GM18520 (cell line): ENCODE data around the gene ARF6.

Source experiments
- ATAC-seq: cut with Tn5 transposase; IDR thresholded peaks from one replicate; pipeline ENCODE4 v1.9.1; 2021; ENCODE audit not compliant: unreplicated experiment

Gene ARF6

GRCh38 chr14:49939884-49940510 lies 47.1 kb downstream of the ARF6 start:
- ATAC-seq, result no peak

- no peak for ATAC-seq
Measured at GRCh38 chr14:49940808-49941421, 48.0 kb downstream of the ARF6 start.

- no peak for ATAC-seq
Measured at GRCh38 chr14:49942090-49942489, 49.2 kb downstream of the ARF6 start.

- ATAC-seq, result no peak
Measured at GRCh38 chr14:49944501-49944900, 51.6 kb downstream of the ARF6 start.

GRCh38 chr14:49945448-49946319 lies 52.8 kb downstream of the ARF6 start:
- no peak for ATAC-seq
